NCI-H345 treated with DMSO at 0.1 percent for 48 hours (cell line): ENCODE measurements around the gene SLMAP.
A peak's percentile ranks its signal among the peaks of the same experiment; 100 is the strongest.

Source experiments
- DNase-seq: peaks from one replicate; lab custom pipeline; 2025; ENCODE audit not compliant: unreplicated experiment; lab: John Stamatoyannopoulos, UW

The SLMAP gene

GRCh38 chr3:57889807-57890206 is 133.7 kb downstream of the SLMAP start:
- DNase-seq: no peak

GRCh38 chr3:57890874-57891273 is 134.8 kb downstream of the SLMAP start:
- no peak for DNase-seq

- DNase-seq: no peak
Observed at GRCh38 chr3:57892423-57892822, 136.3 kb downstream of the SLMAP start.

- no peak for DNase-seq
Observed at GRCh38 chr3:57893156-57893555, 137.0 kb downstream of the SLMAP start.

- DNase-seq: no peak
Observed at GRCh38 chr3:57893668-57894067, 137.6 kb downstream of the SLMAP start.

- no peak for DNase-seq
Observed at GRCh38 chr3:57896031-57896430, 139.9 kb downstream of the SLMAP start.

- no peak for DNase-seq
Observed at GRCh38 chr3:57896691-57897090, 140.6 kb downstream of the SLMAP start.

- DNase-seq: no peak
Observed at GRCh38 chr3:57900786-57901185, 144.7 kb downstream of the SLMAP start.

GRCh38 chr3:57903124-57903890 is 147.2 kb downstream of the SLMAP start:
- DNase-seq: no peak

- DNase-seq: no peak
Observed at GRCh38 chr3:57910990-57911389, 154.9 kb downstream of the SLMAP start.

GRCh38 chr3:57911593-57911992 is 155.5 kb downstream of the SLMAP start:
- no peak for DNase-seq

GRCh38 chr3:57917601-57918000 is 161.5 kb downstream of the SLMAP start:
- DNase-seq: no peak

GRCh38 chr3:57918123-57918837 is 162.2 kb downstream of the SLMAP start:
- DNase-seq: no peak

- no peak for DNase-seq
Observed at GRCh38 chr3:57919987-57920386, 163.9 kb downstream of the SLMAP start.

- peak; percentile 32 for DNase-seq
Observed at GRCh38 chr3:57923101-57923500, 167.0 kb downstream of the SLMAP start.

- no peak for DNase-seq
Observed at GRCh38 chr3:57923752-57924151, 167.6 kb downstream of the SLMAP start.

GRCh38 chr3:57927166-57927565 is 171.1 kb downstream of the SLMAP start:
- DNase-seq: no peak

GRCh38 chr3:57927916-57928315 is 171.8 kb downstream of the SLMAP start:
- DNase-seq: no peak

- no peak for DNase-seq
Observed at GRCh38 chr3:57928511-57928910, 172.4 kb downstream of the SLMAP start.

GRCh38 chr3:57929988-57930387 is 173.9 kb downstream of the SLMAP start:
- DNase-seq: no peak

GRCh38 chr3:57933602-57934001 is 177.5 kb downstream of the SLMAP start:
- no peak for DNase-seq

- no peak for DNase-seq
Observed at GRCh38 chr3:57934373-57934772, 178.3 kb downstream of the SLMAP start.

GRCh38 chr3:57935539-57935938 is 179.4 kb downstream of the SLMAP start:
- no peak for DNase-seq
